SK-N-MC (cell line): ENCODE measurements around the gene CALY.
"Not testable (repeated sequence)": the region's sequence is repeated elsewhere in the genome, so short reads cannot be mapped to it uniquely, and the experiment has no call there.

ENCODE experiments used
- EZH2 ChIP-seq: fragments of 200-600 bp; sonication (generic); IDR thresholded peaks from one replicate; pipeline ENCODE4 v1.6.1; 2017; ENCODE audit warnings: antibody characterized with exemption
- POLR2AphosphoS5 ChIP-seq: IDR thresholded peaks from 2 replicates; pipeline ENCODE4 v1.6.1; 2012; ENCODE audit warnings: mild to moderate bottlenecking, low read depth, low read length, borderline replicate concordance

DNA sequence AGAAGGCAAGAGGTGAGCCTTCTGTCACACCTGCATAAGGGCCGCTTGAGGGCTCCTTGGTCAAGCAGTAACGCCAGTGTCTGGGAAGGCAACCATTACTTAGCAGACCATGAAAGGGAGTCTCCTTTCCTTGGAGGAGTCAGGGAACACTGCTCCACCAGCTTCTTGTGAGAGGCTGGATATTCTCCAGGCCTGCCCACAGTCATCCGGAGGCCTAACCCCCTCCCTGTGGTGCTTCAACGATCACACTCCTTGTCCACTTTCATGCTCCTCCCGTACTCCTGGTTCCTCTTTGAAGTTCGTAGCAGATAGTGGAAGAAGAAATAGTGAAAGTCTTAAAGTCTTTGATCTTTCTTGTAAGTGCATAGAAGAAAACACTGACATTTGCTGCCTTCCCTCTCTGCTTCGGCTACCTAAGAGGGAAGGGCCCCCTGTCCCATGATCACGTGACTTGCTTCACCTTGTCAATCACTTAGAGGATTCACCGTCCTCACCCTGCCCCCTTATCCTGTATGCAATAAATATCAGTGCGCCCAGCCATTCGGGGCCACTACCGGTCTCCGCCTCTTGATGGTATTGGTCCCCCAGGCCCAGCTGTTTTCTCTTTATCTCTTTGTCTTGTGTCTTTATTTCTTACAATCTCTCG is 14.5 kb downstream of the CALY start:
- not testable (repeated sequence) for TF ChIP-seq POLR2AphosphoS5, EZH2
